GM23338 (cell line): ENCODE data around the gene KBTBD6.

Experiments
- CREB1 ChIP-seq: fragments of 250-450 bp; sonication (Bioruptor Pico); IDR thresholded peaks from 2 replicates; pipeline ENCODE4 v1.5.0; 2020; ENCODE audit warnings: low read depth, mild to moderate bottlenecking, moderate library complexity
- EZH2 ChIP-seq: fragments of 200-600 bp; sonication (generic); IDR thresholded peaks from one replicate; pipeline ENCODE4 v1.8.0; 2017; ENCODE audit warnings: antibody characterized with exemption, mild to moderate bottlenecking, low read depth; ENCODE audit not compliant: unreplicated experiment
- EZH2phosphoT487 ChIP-seq: fragments of 200-600 bp; sonication (generic); IDR thresholded peaks from one replicate; pipeline ENCODE4 v1.8.1; 2018; ENCODE audit warnings: antibody characterized with exemption; ENCODE audit not compliant: unreplicated experiment
- JUNB ChIP-seq: IDR thresholded peaks from one replicate; pipeline ENCODE4 v1.6.1; 2016; ENCODE audit warnings: antibody characterized with exemption; ENCODE audit not compliant: unreplicated experiment
- POLR2AphosphoS5 ChIP-seq: IDR thresholded peaks from 2 replicates; pipeline ENCODE4 v1.6.1; 2016; ENCODE audit warnings: antibody characterized with exemption, low read depth
- STAT1 ChIP-seq: IDR thresholded peaks from one replicate; pipeline ENCODE4 v1.6.1; 2016; ENCODE audit warnings: antibody characterized with exemption; ENCODE audit not compliant: unreplicated experiment
- TF ChIP-seq, protein P1 (sequence below), 2 experiments: fragments of 200-600 bp in 1 of 2; sonication (generic) in 1 of 2; conservative IDR thresholded peaks; 2 replicates each; pipeline versions ENCODE4 v1.5.1 to v1.6.1; 2016 to 2017; ENCODE audit warnings: antibody characterized with exemption in 2 of 2, low read depth in 2 of 2, mild to moderate bottlenecking in 2 of 2, moderate library complexity in 1 of 2
- TF ChIP-seq, protein P2 (sequence below): IDR thresholded peaks from one replicate; pipeline ENCODE4 v1.6.1; 2018; ENCODE audit warnings: antibody characterized with exemption; ENCODE audit not compliant: unreplicated experiment

DNA sequence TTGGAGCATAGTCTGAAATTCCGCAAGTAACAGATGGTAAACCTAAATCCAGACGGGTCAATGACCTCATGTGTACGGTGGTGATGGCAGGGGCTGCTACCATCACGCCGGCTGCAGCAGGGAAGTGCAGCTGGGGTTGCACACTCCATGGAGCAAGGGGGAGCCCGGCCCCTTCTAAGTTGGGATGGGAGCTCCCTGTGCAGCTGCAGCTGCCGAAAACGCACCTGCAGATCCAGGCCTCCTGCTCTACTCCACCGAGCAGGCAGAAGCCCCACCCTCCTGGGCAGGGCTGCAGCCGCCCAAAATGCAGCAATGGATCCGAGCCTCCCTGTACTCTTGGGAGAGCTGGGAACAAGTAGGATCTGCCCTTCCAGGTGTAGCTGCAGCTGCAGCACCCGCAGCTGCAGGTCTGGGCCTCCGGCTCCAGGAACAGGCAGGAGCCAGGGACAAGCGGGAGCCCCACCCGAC is 25.5 kb downstream of the KBTBD6 start:
- TF ChIP-seq, protein P1, sequence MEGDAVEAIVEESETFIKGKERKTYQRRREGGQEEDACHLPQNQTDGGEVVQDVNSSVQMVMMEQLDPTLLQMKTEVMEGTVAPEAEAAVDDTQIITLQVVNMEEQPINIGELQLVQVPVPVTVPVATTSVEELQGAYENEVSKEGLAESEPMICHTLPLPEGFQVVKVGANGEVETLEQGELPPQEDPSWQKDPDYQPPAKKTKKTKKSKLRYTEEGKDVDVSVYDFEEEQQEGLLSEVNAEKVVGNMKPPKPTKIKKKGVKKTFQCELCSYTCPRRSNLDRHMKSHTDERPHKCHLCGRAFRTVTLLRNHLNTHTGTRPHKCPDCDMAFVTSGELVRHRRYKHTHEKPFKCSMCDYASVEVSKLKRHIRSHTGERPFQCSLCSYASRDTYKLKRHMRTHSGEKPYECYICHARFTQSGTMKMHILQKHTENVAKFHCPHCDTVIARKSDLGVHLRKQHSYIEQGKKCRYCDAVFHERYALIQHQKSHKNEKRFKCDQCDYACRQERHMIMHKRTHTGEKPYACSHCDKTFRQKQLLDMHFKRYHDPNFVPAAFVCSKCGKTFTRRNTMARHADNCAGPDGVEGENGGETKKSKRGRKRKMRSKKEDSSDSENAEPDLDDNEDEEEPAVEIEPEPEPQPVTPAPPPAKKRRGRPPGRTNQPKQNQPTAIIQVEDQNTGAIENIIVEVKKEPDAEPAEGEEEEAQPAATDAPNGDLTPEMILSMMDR (conservative IDR thresholded peaks at IDR 0.05; ENCODE audit: low read depth in 2 of 2): no peak
- TF ChIP-seq POLR2AphosphoS5: no peak
- TF ChIP-seq STAT1: no peak
- no peak for TF ChIP-seq JUNB
- TF ChIP-seq EZH2phosphoT487: no peak
- no peak for TF ChIP-seq EZH2
- TF ChIP-seq, protein P2, sequence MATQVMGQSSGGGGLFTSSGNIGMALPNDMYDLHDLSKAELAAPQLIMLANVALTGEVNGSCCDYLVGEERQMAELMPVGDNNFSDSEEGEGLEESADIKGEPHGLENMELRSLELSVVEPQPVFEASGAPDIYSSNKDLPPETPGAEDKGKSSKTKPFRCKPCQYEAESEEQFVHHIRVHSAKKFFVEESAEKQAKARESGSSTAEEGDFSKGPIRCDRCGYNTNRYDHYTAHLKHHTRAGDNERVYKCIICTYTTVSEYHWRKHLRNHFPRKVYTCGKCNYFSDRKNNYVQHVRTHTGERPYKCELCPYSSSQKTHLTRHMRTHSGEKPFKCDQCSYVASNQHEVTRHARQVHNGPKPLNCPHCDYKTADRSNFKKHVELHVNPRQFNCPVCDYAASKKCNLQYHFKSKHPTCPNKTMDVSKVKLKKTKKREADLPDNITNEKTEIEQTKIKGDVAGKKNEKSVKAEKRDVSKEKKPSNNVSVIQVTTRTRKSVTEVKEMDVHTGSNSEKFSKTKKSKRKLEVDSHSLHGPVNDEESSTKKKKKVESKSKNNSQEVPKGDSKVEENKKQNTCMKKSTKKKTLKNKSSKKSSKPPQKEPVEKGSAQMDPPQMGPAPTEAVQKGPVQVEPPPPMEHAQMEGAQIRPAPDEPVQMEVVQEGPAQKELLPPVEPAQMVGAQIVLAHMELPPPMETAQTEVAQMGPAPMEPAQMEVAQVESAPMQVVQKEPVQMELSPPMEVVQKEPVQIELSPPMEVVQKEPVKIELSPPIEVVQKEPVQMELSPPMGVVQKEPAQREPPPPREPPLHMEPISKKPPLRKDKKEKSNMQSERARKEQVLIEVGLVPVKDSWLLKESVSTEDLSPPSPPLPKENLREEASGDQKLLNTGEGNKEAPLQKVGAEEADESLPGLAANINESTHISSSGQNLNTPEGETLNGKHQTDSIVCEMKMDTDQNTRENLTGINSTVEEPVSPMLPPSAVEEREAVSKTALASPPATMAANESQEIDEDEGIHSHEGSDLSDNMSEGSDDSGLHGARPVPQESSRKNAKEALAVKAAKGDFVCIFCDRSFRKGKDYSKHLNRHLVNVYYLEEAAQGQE: no peak
- no peak for TF ChIP-seq CREB1
